Keratinocyte (primary cell): ENCODE results near the gene NUP35. TPM values are rescaled to one million over a fixed set of nuclear protein-coding genes. Genes with fewer than 3 reads are reported as not detected.

Source experiments
- DNase-seq: peaks from one replicate; pipeline ENCODE4 v3.0.0-alpha.2; 2011; ENCODE audit warnings: low read depth, missing footprints, low spot score
- FAIRE-seq: peaks from 2 replicates; lab custom pipeline; 2011; peaks lifted over from hg19 to GRCh38; lab: Jason Lieb, UNC
- H2AFZ ChIP-seq: 2 replicates; pipeline ENCODE4 v1.6.0; 2012; ENCODE audit warnings: low read length, control low read depth, inconsistent platforms; ENCODE audit not compliant: control insufficient read depth
- H3K27ac ChIP-seq: 2 replicates; pipeline ENCODE4 v1.5.1; 2011; ENCODE audit warnings: low read length; ENCODE audit not compliant: control insufficient read depth, insufficient read depth
- H3K27me3 ChIP-seq: 3 replicates; pipeline ENCODE4 v1.6.0; 2011; ENCODE audit warnings: low read length; ENCODE audit not compliant: control insufficient read depth, insufficient read depth; ENCODE audit errors: extremely low read depth
- H3K36me3 ChIP-seq, 2 experiments: 2 replicates in 1 of 2; 3 replicates in 1 of 2; pipeline ENCODE4 v1.5.1; 2011; ENCODE audit warnings: low read length in 2 of 2, mild to moderate bottlenecking in 1 of 2; ENCODE audit not compliant: control insufficient read depth in 2 of 2, insufficient read depth in 2 of 2; ENCODE audit errors: extremely low read depth in 1 of 2
- H3K4me1 ChIP-seq: 3 replicates; pipeline ENCODE4 v1.5.1; 2011; ENCODE audit warnings: low read length; ENCODE audit not compliant: control insufficient read depth, insufficient read depth; ENCODE audit errors: extremely low read depth
- H3K4me2 ChIP-seq: 3 replicates; pipeline ENCODE4 v1.6.0; 2011; ENCODE audit warnings: low read depth, low read length; ENCODE audit not compliant: control insufficient read depth, insufficient read depth; ENCODE audit errors: extremely low read depth
- H3K4me3 ChIP-seq, 3 experiments: fragments of 200-600 bp in 1 of 3; sonication (generic) in 1 of 3; 2 replicates in 2 of 3; 3 replicates in 1 of 3; pipeline ENCODE4 v1.5.1; 2011 to 2016; ENCODE audit warnings: low read length in 3 of 3, mild to moderate bottlenecking in 3 of 3, control low read depth in 2 of 3, inconsistent platforms in 1 of 3, low read depth in 1 of 3, mixed read lengths in 1 of 3, mixed run types in 1 of 3, moderate library complexity in 1 of 3; ENCODE audit not compliant: control insufficient read depth in 2 of 3, insufficient read depth in 2 of 3; ENCODE audit errors: extremely low read depth in 1 of 3
- H3K79me2 ChIP-seq: 2 replicates; pipeline ENCODE4 v1.6.0; 2012; ENCODE audit warnings: low read length; ENCODE audit not compliant: control insufficient read depth, insufficient read depth
- H3K9ac ChIP-seq: 3 replicates; pipeline ENCODE4 v1.6.0; 2011; ENCODE audit warnings: low read length; ENCODE audit not compliant: control insufficient read depth, insufficient read depth; ENCODE audit errors: extremely low read depth
- H3K9me1 ChIP-seq: 3 replicates; pipeline ENCODE4 v1.6.0; 2011; ENCODE audit warnings: low read length; ENCODE audit not compliant: control insufficient read depth, insufficient read depth; ENCODE audit errors: extremely low read depth
- H3K9me3 ChIP-seq: 2 replicates; pipeline ENCODE4 v1.5.1; 2012; ENCODE audit warnings: low read depth, low read length; ENCODE audit not compliant: control insufficient read depth
- H4K20me1 ChIP-seq: 3 replicates; pipeline ENCODE4 v1.6.0; 2011; ENCODE audit warnings: low read length; ENCODE audit not compliant: control insufficient read depth, insufficient read depth; ENCODE audit errors: extremely low read depth
- CTCF ChIP-seq, 3 experiments: IDR thresholded peaks in 1 of 3; conservative IDR thresholded peaks in 1 of 3; optimal IDR thresholded peaks in 1 of 3; 2 replicates in 2 of 3; 3 replicates in 1 of 3; pipeline versions ENCODE3 to v1.5.1; 2011; ENCODE audit warnings: low read length in 3 of 3, mild to moderate bottlenecking in 3 of 3, moderate library complexity in 2 of 3, control low read depth in 1 of 3, inconsistent platforms in 1 of 3; ENCODE audit not compliant: insufficient read depth in 2 of 3; ENCODE audit errors: extremely low read depth in 1 of 3
- EZH2 ChIP-seq: IDR thresholded peaks from one replicate; pipeline ENCODE4 v1.6.1; 2012; ENCODE audit warnings: inconsistent platforms, mild to moderate bottlenecking, low read length, moderate library complexity
- dilution Hi-C: fragments of 300-500 bp; cut with MboI; formaldehyde crosslinking; loops from one replicate; pipeline ENCODE4 v1.7.0; 2020; ENCODE audit warnings: low sequenced_read_pairs; ENCODE audit not compliant: extremely low pct_ligation_motif_present
- polyA plus RNA-seq, 5 experiments: library from polyadenylated mRNA; depleted of rRNA in 3 of 5; stranded (reverse) in 3 of 5; stranded (forward) in 1 of 5; unstranded in 1 of 5; fragments of >200 nt; gene quantifications; 1 replicate in 1 of 5; 2 replicates in 3 of 5; 3 replicates in 1 of 5; pipeline versions ENCODE4 v1.2.1 to v1.2.3, GENCODE V29; 2011 to 2012; ENCODE audit warnings: missing spikeins in 2 of 5, low read depth in 1 of 5, low replicate concordance in 1 of 5

NUP35 gene
- polyA plus RNA-seq, 1 donor (not counting 4 experiments of a cell fraction or from before 2014, with no cell fraction given): 22.6 TPM

GRCh38 chr2:183081911-183082310 lies 42.3 kb upstream of the NUP35 start:
- H3K9me1 ChIP-seq: no peaks in the 10 kb centered on the region
- no peak overlapping the region for H2AFZ ChIP-seq
- H3K36me3 ChIP-seq: no peaks in the 10 kb centered on the region
- TF ChIP-seq CTCF (optimal IDR thresholded peaks at IDR 0.05 in 1 of 3, IDR thresholded peaks at IDR 0.05 in 1 of 3, conservative IDR thresholded peaks at IDR 0.05 in 1 of 3; ENCODE audit: extremely low read depth in 1 of 3, insufficient read depth in 2 of 3, low read length in 3 of 3) (no peak), EZH2 (no peak)
- no peak for FAIRE-seq
- no peaks in the 10 kb centered on the region for H3K27me3 ChIP-seq
- DNase-seq: no peak
- no peaks in the 10 kb centered on the region for H3K79me2 ChIP-seq
- H3K9me3 ChIP-seq: no peaks in the 10 kb centered on the region
- dilution Hi-C loops: no loop called here
- no peak overlapping the region for H3K9ac ChIP-seq
- H3K4me3 ChIP-seq: no peak overlapping the region
- H3K4me1 ChIP-seq: peaks cover 3% of the 10 kb centered on the region
- no peak overlapping the region for H3K27ac ChIP-seq
- no peaks in the 10 kb centered on the region for H4K20me1 ChIP-seq
- H3K4me2 ChIP-seq: no peak overlapping the region

- H3K4me1 ChIP-seq: no peaks in the 10 kb centered on the region
- H3K4me3 ChIP-seq: no peak overlapping the region
- H3K9me3 ChIP-seq: no peaks in the 10 kb centered on the region
- no peak overlapping the region for H3K4me2 ChIP-seq
- no peak overlapping the region for H2AFZ ChIP-seq
- H3K9me1 ChIP-seq: no peaks in the 10 kb centered on the region
- no peak overlapping the region for H3K9ac ChIP-seq
- H3K27ac ChIP-seq: no peak overlapping the region
- H3K79me2 ChIP-seq: no peaks in the 10 kb centered on the region
- no peaks in the 10 kb centered on the region for H3K27me3 ChIP-seq
- dilution Hi-C loops: no loop called here
- no peak for FAIRE-seq
- H4K20me1 ChIP-seq: no peaks in the 10 kb centered on the region
- no peak for DNase-seq
- TF ChIP-seq EZH2 (no peak), CTCF (optimal IDR thresholded peaks at IDR 0.05 in 1 of 3, IDR thresholded peaks at IDR 0.05 in 1 of 3, conservative IDR thresholded peaks at IDR 0.05 in 1 of 3; ENCODE audit: extremely low read depth in 1 of 3, insufficient read depth in 2 of 3, low read length in 3 of 3) (no peak)
- no peaks in the 10 kb centered on the region for H3K36me3 ChIP-seq
Measured at GRCh38 chr2:183088061-183088460, 36.2 kb upstream of the NUP35 start.
